Omental fat pad (tissue), 4 donors: ENCODE data around the gene DOK6. TPM values are rescaled to one million over a fixed set of nuclear protein-coding genes. Genes with fewer than 3 reads are reported as not detected.

ENCODE experiments used
- ATAC-seq: fragments of 150-250 bp; one replicate; pipeline ENCODE4 v1.9.1; 2016; ENCODE audit warnings: mild to moderate bottlenecking, moderate library complexity; ENCODE audit not compliant: low FRiP score
- DNase-seq: peaks from one replicate; pipeline ENCODE4 v3.0.0-alpha.2; 2019; ENCODE audit warnings: low spot score
- total RNA-seq, 4 donors: library from RNA; depleted of rRNA; stranded (reverse); fragments of >200 nt; gene quantifications; one replicate each; pipeline ENCODE4 v1.1.0, GENCODE V29; 2016
- TF ChIP-seq, protein P1 (sequence below), 3 donors: fragments of 450-650 bp; IDR thresholded peaks; one replicate each; pipeline ENCODE4 v1.5.1; 2016 to 2017; ENCODE audit warnings: antibody characterized with exemption in 3 of 3, mild to moderate bottlenecking in 3 of 3, moderate library complexity in 2 of 3

DOK6 gene
- total RNA-seq, 4 donors from 2014 or later: 0.19 to 2.7 (median 1.5) TPM

DNA sequence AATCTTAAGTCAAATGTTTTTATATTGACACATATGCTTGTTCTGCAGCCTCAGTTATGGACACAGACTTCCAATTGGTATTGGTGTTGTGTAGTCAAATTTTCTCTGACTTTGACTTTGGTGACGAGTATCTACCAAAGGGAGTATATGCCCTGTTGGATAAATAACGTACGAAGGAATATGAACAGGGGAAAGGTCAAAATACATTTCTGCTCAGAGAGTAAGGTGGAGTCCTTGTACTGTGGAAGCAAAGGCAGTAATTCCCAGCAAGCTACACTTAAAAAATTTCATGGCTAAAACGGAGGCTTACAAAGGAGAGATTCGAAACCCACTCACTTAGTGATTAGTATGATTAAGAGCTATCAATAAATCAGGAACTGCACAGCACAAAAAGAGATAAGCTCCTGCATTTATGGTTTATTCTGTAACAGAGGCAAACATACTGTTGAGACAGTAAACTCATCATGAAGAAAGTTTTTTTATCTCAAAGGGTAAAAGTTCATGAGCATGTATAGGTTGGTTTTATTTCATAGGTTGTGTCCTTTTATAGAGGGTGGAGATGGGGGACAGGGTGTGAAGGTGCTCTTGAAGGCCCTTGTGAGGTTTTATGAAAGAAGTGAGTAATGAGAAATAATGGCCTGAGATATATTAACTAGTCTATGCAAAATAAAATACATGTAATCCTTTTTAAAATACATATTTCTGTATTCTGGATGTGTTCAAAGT, 404.3 kb downstream of the DOK6 start:
- TF ChIP-seq, protein P1, sequence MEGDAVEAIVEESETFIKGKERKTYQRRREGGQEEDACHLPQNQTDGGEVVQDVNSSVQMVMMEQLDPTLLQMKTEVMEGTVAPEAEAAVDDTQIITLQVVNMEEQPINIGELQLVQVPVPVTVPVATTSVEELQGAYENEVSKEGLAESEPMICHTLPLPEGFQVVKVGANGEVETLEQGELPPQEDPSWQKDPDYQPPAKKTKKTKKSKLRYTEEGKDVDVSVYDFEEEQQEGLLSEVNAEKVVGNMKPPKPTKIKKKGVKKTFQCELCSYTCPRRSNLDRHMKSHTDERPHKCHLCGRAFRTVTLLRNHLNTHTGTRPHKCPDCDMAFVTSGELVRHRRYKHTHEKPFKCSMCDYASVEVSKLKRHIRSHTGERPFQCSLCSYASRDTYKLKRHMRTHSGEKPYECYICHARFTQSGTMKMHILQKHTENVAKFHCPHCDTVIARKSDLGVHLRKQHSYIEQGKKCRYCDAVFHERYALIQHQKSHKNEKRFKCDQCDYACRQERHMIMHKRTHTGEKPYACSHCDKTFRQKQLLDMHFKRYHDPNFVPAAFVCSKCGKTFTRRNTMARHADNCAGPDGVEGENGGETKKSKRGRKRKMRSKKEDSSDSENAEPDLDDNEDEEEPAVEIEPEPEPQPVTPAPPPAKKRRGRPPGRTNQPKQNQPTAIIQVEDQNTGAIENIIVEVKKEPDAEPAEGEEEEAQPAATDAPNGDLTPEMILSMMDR (IDR thresholded peaks at IDR 0.05): no peak
- ATAC-seq: no peak
- no peak for DNase-seq

DNA sequence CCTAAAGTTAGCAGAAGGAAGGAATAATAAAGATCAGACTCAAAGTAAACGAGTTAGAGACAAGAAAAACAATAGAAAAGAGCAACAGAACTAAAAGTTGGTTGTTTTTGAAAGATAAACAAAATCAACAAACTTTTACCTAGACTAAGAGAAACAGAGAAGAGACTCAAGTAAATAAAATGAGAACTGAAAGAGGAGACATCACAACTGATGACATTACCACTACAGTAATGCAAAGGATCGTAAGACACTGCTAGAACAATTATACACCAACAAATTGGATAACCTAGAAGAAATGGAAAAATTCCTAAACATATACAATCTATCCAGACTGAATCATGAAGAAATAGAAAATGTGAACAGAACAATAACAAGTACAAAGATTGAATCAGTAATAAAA, 407.7 kb downstream of the DOK6 start:
- ATAC-seq (no peak), DNase-seq (no peak)
- TF ChIP-seq, protein P1 (IDR thresholded peaks at IDR 0.05): no peak

DNA sequence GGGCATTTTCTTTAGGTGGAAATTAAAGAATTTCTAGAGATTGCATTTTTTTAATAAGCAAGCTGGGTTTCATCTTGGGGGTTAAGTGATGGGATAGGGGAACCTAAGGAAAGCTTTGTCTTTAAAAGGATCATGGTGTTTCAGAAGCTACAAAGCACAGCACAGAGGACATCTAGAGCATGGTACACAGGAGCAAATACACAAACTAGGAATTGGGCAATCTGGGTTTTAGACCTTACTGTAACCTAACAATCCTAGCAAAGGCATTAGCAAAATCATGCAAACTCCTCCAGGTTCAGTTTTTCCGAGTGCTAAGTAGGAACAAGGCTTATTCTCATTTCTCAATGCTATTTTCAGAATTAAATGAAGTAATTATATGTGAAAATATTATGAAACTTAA, 412.9 kb downstream of the DOK6 start:
- ATAC-seq: no peak
- DNase-seq: no peak
- TF ChIP-seq, protein P1 (IDR thresholded peaks at IDR 0.05): no peak

DNA sequence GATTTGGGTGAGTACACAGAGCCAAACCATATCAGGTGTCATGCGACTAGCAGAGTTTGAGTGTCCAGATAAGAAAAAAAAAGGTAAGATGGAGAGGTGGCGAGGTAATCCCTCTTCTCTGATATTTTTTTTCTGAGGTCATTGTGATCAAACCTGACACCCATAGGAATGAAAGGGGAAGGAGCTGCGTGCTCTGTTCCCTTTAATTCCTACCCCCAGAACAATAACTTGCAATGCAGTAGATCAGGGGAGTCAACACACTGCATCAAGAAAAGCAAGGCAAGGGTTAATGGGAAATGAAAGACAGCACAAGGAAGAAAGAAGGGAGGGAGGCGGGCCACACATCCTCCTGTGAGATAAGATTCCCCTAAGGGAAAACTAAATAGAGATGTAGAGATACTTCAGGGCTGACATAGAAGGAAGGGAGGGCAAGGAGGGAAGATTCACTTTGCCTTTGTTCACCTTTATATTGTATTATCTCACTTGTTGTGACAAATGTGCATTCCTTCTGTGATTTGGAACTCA, 414.2 kb downstream of the DOK6 start:
- no peak for DNase-seq
- TF ChIP-seq, protein P1 (IDR thresholded peaks at IDR 0.05): no peak
- ATAC-seq: no peak

DNA sequence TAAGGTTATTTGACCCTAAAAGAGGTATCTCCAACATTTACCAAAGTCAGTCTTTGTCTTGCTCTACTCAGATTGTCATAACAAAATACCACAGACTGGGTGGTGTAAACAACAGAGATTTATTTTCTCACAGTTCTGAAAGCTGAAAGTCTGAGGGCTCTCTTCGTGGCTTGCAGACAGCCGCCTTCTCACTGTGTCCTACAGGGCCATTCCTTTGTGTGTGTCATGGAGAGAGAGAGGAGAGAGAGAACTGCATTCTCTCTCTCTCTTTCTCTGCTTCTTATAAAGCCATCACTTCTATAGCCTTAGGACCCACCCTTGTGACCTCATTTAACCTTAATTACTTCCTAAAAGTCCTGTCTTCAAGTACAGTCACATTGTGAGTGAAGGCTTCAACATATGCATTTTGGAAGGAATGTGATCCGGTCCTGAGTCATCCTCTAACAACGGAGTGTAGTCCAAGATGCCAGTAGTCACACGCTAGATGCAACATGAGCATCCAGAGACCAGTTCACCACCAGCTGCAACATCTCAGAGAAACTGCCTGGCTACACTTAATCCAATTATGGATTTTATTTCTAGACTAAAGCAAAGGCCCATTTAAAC, 416.8 kb downstream of the DOK6 start:
- DNase-seq (no peak), ATAC-seq (no peak)
- TF ChIP-seq, protein P1 (IDR thresholded peaks at IDR 0.05): no peak

DNA sequence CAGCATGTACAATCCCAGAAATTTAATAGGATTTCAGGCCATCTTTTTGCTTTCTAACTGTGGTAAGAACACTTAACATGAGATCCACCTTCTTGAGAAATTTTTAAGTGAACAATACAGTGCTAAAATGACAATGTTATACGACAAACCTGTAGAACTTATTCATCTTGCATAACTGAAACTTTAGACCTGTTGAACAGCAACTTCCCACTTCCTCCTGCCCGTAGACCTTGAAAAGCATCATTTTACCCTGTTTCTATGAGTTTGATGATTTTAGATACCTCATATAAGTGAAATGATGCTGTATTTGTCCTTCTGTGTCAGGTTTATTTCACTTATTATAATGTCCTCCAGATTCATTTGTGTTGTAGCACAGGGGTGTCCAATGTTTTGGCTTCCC, 418.8 kb downstream of the DOK6 start:
- TF ChIP-seq, protein P1 (IDR thresholded peaks at IDR 0.05): no peak
- no peak for ATAC-seq

DNA sequence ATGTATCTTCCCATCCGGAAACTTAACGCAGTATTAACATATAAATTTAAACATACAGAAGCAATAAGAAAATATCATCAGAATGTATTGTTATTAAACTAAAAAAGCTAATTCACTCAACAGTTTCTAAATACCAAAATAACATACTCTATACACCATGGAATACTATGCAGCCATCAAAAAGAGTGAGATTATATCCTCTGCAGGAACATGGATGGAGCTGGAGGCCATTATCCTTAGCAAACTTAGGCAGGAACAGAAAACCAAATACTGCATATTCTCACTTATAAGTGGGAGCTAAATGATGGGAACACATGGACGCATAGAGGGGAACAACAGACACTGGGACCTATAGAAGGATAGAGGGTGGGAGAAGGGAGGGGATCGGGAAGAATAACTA, 419.9 kb downstream of the DOK6 start:
- no peak for DNase-seq
- ATAC-seq: no peak
- TF ChIP-seq, protein P1 (IDR thresholded peaks at IDR 0.05): no peak

More for the DNA sequence above, 418.8 kb downstream of the DOK6 start:
- no peak for DNase-seq
